GM21381 (cell line): ENCODE measurements around the gene ZNF804A.
"Not testable (repeated sequence)": the region's sequence is repeated elsewhere in the genome, so short reads cannot be mapped to it uniquely, and the experiment has no call there.

Source experiments
- ATAC-seq: cut with Tn5 transposase; IDR thresholded peaks from one replicate; pipeline ENCODE4 v1.9.1; 2021; ENCODE audit warnings: mild to moderate bottlenecking, moderate library complexity; ENCODE audit not compliant: unreplicated experiment

ZNF804A gene

DNA sequence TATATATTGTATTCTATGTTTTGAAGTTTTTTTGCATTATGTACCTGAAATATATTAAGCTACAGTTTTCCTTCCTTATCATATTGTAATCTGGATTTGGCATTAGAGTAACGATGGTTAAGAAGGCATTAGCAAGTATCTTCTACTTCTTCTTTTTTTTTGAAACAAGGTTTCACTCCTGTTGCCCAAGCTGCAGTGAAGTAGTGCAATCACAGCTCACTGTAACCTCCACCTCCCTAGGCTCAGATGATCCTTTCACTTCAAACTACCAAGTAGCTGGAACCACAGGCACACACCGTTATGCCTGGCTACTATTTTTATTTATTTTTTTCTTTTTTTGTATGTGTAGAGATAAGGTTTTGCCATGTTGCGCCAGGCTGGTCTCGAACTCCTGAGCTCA, 201.1 kb downstream of the ZNF804A start:
- no peak for ATAC-seq

DNA sequence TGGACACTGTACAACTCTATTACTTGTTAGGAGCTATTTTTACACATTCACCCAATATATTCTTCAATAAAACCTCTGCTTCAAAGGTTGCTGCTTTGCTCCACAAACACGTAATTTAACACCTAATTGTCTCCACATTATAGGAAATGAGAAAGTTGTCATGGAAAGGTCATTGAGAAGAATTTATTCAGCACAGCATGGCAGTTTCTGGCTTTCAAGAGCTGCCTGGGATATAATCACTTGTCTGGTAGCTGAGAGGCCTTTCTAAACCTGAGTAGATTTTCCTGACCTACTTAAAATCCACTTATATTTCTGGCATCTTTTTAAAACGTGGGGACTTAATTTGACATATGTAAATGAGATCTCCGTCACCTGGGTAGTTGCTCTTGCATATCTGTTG, 216.1 kb downstream of the ZNF804A start:
- no peak for ATAC-seq

DNA sequence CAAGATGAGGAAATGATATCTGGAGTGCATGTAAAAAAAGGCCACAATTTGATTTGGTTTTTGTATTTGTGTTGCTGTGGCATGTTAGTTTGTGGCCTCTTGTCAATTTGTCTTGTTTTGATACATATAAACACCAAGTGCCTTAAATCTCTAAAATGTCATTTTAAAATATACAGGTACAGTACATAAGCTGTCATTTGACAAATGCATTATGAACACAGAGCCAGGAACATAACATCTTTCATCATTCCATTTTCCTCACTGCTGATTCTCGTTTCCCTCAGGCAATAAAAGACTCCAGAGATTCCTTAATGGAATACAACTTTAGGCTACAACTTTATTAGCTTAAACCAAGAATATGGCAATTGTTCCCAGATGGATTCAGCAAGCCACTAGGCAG, 217.5 kb downstream of the ZNF804A start:
- ATAC-seq, result no peak

DNA sequence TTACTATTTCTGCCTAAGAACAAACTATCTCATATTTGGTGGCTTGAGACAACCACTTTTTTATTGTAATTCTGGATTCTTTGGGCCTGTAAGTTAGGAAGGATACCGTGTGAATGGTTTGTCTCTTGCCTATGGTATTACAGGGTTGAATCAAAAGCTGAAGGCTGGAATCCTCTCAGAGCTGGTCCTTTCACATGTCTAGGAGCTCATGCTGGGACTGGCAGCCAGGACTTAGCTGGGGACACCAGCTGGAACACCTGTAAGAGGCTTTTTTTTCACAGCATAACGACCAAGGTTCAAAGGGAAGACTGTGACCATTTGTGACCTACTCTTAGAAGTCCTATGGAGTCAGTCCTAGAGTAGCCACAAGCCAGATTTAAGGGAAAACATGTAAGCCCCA, 226.3 kb downstream of the ZNF804A start:
- ATAC-seq, result no peak

DNA sequence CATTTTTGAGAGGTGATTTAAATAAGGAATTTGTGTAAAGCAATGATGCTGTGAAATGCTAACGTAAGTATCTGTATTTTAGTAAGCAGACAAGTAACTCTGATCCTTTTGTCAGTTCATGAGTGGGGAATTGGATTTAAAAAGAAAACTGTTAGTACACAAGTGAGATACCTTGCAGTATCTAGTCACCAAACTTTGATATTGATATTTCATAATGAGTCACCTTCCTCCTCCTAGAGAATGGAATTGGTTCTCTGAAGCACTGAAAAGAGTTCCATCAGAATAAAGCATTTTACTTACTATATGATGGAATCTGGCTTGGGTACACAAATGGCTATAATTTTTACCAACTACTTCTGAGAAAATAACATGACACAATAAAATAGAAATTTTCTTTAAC, 232.2 kb downstream of the ZNF804A start:
- no peak for ATAC-seq

DNA sequence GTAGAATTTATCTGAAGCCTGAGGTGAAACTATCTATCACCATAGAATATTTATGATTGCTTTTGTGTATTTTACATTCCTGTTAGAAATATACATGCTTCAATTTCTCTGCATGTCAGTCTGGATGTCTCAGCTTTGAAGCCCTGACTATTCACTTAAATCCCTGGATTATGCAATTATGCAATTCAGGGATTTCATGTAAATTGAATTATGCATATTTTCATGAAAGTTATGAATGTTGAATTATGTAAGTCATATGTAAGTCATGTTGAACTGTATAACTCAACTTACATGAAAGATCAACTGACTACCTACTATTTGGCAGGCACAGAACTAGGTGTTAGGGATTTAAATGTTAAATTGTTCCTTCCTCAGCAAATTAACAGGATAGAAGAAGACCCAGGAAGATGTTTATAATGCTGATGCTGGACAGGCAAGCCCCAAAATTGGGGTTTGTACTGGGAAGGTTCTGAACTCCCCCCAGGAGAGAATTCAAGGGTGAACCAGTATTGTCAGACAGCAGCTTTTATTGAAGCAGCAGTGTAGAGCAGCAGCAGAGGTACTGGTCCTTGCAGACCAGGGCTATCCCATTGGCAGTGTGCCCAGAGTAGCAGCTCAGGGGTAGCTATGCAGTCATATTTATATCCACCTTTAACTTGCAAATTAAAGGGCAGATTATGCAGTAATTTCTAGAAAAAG, 236.5 kb downstream of the ZNF804A start:
- ATAC-seq, result no peak

DNA sequence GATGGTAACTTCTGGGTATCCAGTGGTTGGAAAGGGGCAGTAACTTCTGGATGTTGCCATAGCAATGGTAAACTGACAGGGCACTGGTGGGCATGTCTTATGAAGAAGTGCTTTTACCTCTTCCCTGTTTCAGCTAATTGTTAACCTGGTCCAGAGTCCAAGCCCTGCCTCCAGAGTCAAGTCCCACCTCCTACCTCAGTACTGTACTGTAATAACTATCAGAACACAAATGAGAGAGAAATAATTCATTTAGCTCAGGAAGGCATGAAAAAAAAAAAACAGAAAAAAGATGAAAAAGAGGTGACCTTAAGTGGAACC, 237.0 kb downstream of the ZNF804A start:
- no peak for ATAC-seq

DNA sequence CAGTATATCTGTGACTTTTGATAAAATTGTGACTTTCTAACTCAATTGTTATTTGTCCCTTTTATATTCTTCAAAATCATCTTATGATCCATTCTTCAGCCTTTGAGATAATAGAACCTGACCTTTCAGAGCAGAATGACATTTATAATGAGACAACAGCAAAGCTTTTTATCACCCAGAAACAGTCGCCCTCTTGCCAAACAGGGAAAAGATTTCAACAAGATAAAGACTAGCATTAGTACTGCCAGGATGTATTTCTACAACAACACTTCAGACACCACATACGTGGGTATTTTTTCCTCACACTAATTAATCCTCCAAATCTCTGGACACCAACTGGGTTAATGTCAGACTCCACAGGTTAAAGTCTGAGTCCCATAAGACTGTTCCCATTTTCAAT, 249.0 kb downstream of the ZNF804A start:
- ATAC-seq, result no peak

DNA sequence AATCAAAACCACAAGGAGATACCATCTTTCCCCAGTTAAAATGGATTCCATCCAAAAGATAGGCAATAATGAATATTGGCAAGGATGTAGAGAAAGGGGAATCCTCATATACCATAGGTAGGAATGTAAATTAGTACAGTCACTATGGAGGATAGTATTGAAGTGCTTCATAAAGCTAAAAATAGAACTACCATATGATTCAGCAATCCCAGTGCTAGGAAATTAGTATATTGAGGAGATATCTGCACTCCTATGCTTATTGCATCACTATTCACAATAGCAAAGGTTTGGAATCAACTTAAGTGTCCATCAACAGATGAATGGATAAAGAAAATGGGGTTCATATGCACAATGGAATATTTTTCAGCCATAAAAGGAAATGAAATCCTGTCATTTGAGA, 251.2 kb downstream of the ZNF804A start:
- no peak for ATAC-seq

DNA sequence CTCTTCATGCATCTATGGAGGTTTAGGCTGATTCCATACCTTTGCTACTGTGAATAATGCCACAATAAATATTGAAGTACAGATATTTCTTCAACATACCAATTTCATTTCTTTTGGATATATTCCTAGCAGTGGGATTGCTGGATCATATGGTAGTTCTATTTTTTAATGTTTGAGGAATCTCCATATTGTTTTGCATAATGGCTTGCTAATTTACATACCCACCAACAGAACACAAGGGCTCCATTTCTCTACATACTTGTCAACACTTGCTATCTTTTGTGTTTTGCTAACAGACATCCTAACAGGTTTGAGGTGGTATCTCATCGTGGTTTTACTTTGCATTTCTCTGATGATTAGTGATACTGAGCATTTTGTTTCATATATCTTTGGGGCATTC, 253.2 kb downstream of the ZNF804A start:
- no peak for ATAC-seq

DNA sequence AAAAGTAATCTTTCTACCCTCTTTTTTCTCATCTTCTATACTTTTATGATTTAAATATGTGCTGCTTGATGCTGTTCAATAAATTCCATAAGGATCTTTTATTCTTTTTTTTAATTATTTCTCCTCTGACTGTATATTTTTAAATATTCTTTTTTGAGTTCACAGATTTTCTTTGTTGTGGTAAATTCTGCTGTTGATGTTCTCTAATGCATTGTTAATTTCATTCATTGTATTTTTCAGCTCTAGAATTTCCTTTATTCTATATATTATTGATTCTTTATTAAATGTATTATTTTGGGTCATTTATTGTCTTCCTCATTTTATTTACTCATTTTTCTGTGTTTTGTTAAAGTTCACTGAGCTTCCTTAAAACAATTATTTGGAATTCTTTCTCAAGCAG, 260.9 kb downstream of the ZNF804A start:
- ATAC-seq, result no peak

DNA sequence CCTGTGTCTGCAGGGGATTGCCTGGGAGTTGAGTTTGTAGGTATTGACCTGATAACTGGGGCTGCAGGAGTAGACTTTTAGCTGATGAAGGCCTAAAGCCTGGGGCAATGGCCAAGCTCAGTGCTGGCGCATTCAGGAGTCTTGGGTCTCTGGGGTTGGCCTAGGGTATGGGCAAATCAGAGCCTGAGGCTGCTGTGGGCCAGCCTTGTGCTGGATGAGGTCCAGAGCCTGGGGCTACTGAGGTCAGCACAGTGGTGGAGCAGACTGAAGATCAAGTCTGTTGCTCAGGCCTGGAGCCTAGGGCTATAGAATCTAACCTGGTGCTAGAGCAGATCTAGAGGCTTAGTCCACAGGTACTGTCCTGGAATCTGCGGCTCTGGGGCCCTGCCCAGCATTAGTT, 262.4 kb downstream of the ZNF804A start:
- ATAC-seq, result no peak

DNA sequence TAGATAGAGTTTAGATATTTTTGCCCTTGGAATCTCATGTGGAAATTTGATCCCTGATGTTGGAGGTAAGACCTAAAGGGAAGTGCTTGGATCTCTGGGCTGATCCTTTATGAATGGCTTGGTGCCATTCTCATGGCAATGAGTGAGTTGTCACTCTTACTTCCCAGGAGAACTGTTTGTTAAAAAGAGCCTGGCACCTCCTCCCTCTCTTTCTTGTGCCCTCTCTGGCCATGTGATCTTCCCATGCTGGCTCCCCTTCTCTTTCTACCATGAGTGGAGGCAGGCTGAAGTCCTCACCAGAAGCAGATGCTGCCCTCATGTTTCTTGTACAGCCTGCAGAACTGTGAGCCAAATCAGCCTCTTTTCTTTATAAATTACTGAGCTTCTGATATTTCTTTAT, 276.9 kb downstream of the ZNF804A start:
- ATAC-seq, result no peak

DNA sequence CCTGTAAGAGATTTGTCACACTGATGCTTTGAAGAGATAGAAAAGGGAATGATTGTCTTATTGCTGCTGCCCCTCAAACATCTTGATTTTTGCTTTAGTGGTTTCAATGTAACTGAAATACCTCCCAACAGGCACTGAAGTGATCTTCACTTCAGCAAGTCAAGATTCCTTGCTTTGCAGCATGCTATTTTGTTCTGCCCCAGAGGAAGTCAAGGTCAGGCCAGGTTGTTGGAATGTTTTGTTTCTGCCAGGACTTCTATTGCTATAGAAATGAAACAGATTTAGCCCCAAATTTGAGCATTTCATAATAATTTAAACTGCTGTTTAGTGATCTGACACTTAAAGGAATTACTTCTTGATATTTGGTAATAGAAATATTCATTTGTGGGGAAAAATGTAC, 277.6 kb downstream of the ZNF804A start:
- no peak for ATAC-seq

DNA sequence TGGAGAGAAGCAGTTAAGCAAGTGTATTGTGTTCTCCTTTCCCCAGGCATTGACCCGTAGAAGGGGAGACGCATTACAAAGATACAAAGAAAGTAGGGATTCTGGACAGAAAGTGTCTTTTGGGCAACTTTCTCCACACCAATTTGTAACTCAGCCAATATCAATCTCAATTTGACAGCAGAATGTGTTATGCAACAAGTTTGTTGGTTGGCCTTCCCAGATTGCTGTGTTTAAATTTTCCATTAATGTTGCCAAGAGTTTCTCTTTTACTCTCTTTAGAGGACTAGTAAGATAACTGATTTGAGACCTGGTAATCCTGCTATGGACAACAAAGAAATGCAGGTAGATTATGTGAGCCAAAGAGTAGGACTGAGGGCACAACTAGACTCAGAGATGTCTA, 279.6 kb downstream of the ZNF804A start:
- ATAC-seq, result no peak

DNA sequence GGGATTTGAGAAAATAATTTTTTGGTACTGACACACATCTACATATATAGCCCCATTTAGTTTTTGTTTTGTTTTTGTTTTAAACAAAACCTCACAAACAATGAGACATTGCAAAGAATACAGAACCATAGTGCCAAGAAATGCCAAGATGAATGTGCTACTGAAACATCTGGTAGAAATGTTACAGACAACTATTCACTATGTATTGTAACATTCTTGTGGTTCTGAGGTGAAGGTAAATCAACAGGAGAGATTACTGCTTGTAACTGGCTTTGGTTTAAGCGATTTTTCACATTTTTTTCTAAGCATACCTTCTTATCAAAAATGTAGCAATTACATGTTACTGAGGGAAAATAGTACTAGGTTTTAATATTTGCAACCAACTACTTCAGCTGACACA, 281.3 kb downstream of the ZNF804A start:
- ATAC-seq, result no peak

DNA sequence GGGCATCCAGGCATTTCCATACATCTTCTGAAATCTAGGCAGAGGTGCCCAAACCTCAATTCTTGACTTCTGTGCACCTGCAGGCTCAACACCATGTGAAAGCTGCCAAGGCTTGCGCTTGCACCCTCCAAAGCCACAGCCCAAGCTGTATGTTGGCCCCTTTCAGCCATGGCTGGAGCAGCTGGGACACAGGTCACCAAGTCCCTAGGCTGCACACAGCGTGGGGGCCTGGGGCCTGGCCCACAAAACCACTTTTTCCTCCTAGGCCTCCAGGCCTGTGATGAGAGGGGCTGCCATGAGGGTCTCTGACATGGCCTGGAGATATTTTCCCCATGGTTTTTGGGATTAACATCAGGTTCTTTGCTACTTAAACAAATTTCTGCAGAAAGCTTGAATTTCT, 288.3 kb downstream of the ZNF804A start:
- not testable (repeated sequence) for ATAC-seq

DNA sequence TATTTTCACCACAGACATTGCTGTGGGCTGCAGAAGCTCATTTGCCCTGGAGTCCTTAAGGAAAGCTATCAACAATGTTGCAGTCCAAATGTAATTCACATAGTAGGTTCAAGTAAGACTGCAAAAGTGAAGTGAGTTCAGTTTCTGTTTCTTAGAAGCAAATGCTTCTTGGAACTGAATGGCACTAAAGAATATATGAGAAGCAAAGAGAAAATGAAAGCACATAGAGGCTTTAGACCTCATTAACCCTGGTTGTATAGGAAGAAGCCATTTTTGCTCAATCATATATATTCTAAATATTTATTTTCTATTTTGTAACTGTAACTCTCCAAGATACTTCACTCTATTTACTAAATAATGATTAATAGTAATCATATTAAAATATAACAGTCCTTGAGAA, 292.0 kb downstream of the ZNF804A start:
- peak; percentile 54 for ATAC-seq

DNA sequence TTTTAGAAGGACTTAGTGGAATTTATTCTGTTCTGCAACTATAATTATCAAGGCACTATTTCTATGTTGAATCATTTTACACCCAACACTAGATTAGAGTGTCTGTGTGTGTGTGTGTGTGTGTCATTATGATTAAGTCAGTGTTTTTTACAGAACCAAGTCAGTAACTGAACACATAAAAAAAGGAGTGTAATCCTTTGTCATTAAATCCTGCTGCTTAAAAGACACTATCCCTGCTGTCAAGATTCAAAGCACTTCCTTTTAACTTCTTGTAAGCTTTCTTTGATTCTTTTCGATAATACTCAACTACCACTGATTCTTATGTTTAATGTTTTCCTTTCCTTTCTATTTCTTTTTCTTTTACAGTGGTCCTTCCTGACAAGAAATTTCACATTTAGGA, 306.7 kb downstream of the ZNF804A start:
- no peak for ATAC-seq

DNA sequence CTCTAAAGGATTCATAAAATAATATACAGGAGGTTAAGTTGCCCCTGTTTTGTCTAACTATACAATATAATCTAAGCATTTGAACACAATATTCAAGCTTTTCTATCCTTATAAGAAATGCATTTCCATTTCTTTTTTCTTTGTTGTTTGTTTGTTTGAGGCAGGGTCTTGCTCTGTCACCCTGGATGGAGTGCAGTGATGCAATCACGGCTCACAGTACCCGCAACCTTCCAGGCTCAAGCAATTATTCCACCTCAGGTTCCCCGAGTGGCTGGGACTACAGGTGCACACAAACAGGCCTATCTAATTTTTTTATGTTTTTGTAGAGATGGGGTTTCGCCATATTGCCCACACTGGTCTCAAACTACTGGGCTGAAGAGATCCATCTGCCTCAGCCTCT, 307.8 kb downstream of the ZNF804A start:
- ATAC-seq, result no peak

DNA sequence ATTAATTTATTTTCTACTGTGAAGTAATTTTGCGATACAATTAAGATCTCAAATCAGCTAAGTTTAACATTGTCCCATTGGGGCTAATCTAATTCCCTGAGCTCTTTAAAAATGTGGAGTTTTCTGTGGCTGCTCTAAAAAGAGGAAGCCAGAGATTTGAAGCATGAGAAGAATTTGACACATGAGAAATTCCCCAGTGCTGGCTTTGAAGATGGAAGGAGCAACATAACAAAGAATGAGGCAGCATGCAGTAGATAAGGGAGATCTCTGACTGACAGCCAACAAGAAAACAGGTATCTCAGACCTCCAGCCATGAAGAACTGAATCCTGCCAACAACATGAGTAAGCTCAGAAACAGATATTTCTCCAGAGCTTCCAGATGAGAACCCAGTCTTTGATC, 308.4 kb downstream of the ZNF804A start:
- ATAC-seq, result no peak

DNA sequence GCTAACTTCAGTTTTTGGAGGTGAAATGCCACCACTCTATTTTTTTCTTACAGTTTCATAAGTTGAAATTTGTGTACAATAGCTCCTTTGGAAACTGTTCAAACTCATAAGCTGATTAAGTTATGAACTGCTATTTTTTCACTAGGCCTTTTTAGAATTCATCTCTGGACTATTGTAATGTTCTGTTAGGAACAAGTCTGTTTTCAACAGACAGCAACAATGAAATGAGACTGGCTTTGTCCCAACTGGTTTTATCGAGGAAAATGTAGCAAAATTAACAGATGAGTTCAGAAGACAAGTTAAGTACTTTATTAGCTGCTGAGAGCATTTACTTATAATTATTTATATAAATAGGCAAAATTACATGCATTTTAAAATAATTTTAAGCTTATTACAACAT, 310.6 kb downstream of the ZNF804A start:
- no peak for ATAC-seq

DNA sequence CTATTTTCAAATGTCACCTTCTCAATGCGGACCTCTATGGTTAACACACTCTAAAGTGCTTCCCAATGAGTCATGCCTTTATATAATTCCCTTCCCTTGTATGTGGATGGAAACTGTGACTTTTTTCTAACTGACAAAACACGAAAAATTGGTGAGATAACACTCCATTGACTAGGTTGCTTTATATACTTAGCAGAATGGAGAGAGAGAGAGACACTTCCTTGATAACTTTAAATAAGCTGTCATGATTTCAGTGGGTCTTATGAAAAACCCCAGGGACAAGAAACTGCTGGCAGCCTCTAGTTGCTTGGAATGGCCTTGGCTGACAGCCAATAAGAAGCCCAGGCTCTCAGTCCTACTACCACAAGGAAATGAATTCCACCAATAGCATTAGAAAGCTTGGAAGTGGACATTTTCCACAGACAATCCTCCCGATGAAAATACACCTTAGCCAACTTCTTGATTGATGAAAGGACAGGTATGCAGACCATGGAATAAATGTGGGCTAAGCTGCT, 322.2 kb downstream of the ZNF804A start:
- no peak for ATAC-seq
